Stomach (tissue), 9 donors: Measurements from ENCODE around the gene OPCML. TPM values are rescaled to one million over a fixed set of nuclear protein-coding genes. Genes with fewer than 3 reads are reported as not detected.

Source experiments
- DNase-seq, 2 donors: peaks; one replicate each; pipeline versions ENCODE4 v3.0.0 to v3.0.0-alpha.2; 2013 to 2019
- H3K27ac ChIP-seq, 5 donors: fragments of 200-600 bp in 4 of 5; sonication (generic) in 4 of 5; one replicate each; pipeline ENCODE4 v1.5.1; 2013 to 2019; ENCODE audit warnings: mild to moderate bottlenecking in 1 of 5, moderate library complexity in 1 of 5
- H3K27me3 ChIP-seq, 3 donors: fragments of 200-600 bp; sonication (generic); one replicate each; pipeline ENCODE4 v1.5.1; 2017 to 2019; ENCODE audit warnings: mixed run types in 1 of 3
- H3K36me3 ChIP-seq, 4 donors: fragments of 200-600 bp; sonication (generic); 1 replicate in 3 of 4; 2 replicates in 1 of 4; pipeline ENCODE4 v1.5.1; 2016 to 2019
- H3K4me1 ChIP-seq, 4 donors: fragments of 200-600 bp; sonication (generic); one replicate each; pipeline ENCODE4 v1.5.1; 2016 to 2019
- H3K4me3 ChIP-seq, 4 donors: fragments of 200-600 bp; sonication (generic) in 3 of 4; one replicate each; pipeline ENCODE4 v1.5.1; 2016 to 2019; ENCODE audit warnings: mild to moderate bottlenecking in 1 of 4
- H3K9me3 ChIP-seq, 4 donors: fragments of 200-600 bp; sonication (generic); one replicate each; pipeline ENCODE4 v1.5.1; 2016 to 2019
- CTCF ChIP-seq, 7 experiments: fragments of 450-650 bp in 4 of 7; fragments of 200-600 bp in 3 of 7; sonication (generic) in 3 of 7; IDR thresholded peaks; one replicate each; pipeline ENCODE4 v1.5.1; 2016 to 2019; ENCODE audit warnings: antibody characterized with exemption in 7 of 7, control low read depth in 2 of 7, mild to moderate bottlenecking in 1 of 7
- EP300 ChIP-seq: sonication (generic); formaldehyde crosslinking; IDR thresholded peaks from one replicate; pipeline ENCODE4 v1.6.1; 2017; ENCODE audit warnings: antibody characterized with exemption
- POLR2A ChIP-seq, 4 donors: fragments of 450-650 bp; IDR thresholded peaks; one replicate each; pipeline ENCODE4 v1.6.1; 2016; ENCODE audit warnings: antibody characterized with exemption in 4 of 4, control low read depth in 2 of 4, mild to moderate bottlenecking in 1 of 4, moderate library complexity in 1 of 4
- POLR2AphosphoS5 ChIP-seq, 3 donors: sonication (generic); formaldehyde crosslinking; IDR thresholded peaks; one replicate each; pipeline ENCODE4 v1.6.1; 2016; ENCODE audit warnings: antibody characterized with exemption in 3 of 3
- WGBS, 5 donors: extraction: QIAGEN DNeasy Blood & Tissue Kit in 3 of 5; methylation state at CpG; one replicate each; pipeline versions ENCODE4 v1.1.5 to v1.1.7; 2013 to 2018; 5-methylcytosine and 5-hydroxymethylcytosine counted together
- intact Hi-C: fragments of 100-400 bp; cut with DNase I; formaldehyde crosslinking; loops from one replicate; pipeline ENCODE4 v1.15.1; 2023; ENCODE audit warnings: low total_unique reads
- polyA plus RNA-seq, 3 donors: library from polyadenylated mRNA; stranded (reverse); fragments of 200-250 nt; gene quantifications; one replicate each; pipeline ENCODE4 v1.2.3, GENCODE V29; 2013
- total RNA-seq, 5 donors: library from RNA; depleted of rRNA; stranded (reverse); fragments of >200 nt; gene quantifications; one replicate each; pipeline versions ENCODE4 v1.1.0 to v1.2.3, GENCODE V29; 2014 to 2016
- donor health status: healthy with polysubstance abuse.
- donor health status: Bipolar disorder and iron deficiency.
- donor health status: healthy.

Gene OPCML
- total and polyA plus RNA-seq, 8 donors = 0.03 to 0.92 (median 0.55) TPM; not detected in 3

GRCh38 chr11:132421555-132421954 is 1110.7 kb downstream of the OPCML start:
- WGBS, 5 donors = 69 to 89% (median 87%) methylated on average over 2 of the region's 2 CpGs
- TF ChIP-seq POLR2AphosphoS5 (IDR thresholded peaks at IDR 0.05) (no peak), CTCF (IDR thresholded peaks at IDR 0.05) (no peak)
- intact Hi-C loops = no loop called here
- no peaks in the 10 kb centered on the region for H3K4me1 ChIP-seq
- H3K36me3 ChIP-seq = no peaks in the 10 kb centered on the region
- DNase-seq = no peak
- H3K27me3 ChIP-seq = no peaks in the 10 kb centered on the region
- H3K27ac ChIP-seq = no peak overlapping the region
- H3K4me3 ChIP-seq = no peak overlapping the region
- H3K9me3 ChIP-seq = no peaks in the 10 kb centered on the region

GRCh38 chr11:132414451-132414850 is 1117.8 kb downstream of the OPCML start:
- WGBS, 5 donors = 61 to 70% (median 69%) methylated on average over 6 of the region's 6 CpGs
- no peaks in the 10 kb centered on the region for H3K36me3 ChIP-seq
- H3K4me3 ChIP-seq = no peak overlapping the region
- H3K27ac ChIP-seq = no peak overlapping the region
- no peaks in the 10 kb centered on the region for H3K4me1 ChIP-seq
- DNase-seq = no peak
- no peak for TF ChIP-seq CTCF (IDR thresholded peaks at IDR 0.05)
- no peak for TF ChIP-seq EP300
- no peak for TF ChIP-seq POLR2A (IDR thresholded peaks at IDR 0.05)
- no peak for TF ChIP-seq POLR2AphosphoS5 (IDR thresholded peaks at IDR 0.05)
- intact Hi-C loops = no loop called here
- H3K9me3 ChIP-seq = no peaks in the 10 kb centered on the region
- H3K27me3 ChIP-seq = no peaks in the 10 kb centered on the region

GRCh38 chr11:132410383-132410782 is 1121.9 kb downstream of the OPCML start:
- Histone ChIP-seq H3K9me3 (no peaks in the 10 kb centered on the region), H3K4me3 (no peak overlapping the region), H3K36me3 (no peaks in the 10 kb centered on the region), H3K27me3 (no peaks in the 10 kb centered on the region), H3K27ac (no peak overlapping the region), H3K4me1 (no peaks in the 10 kb centered on the region)
- 85 to 96% (median 93%) methylated on average over 2 of the region's 2 CpGs for WGBS, 5 donors
- DNase-seq = no peak
- intact Hi-C loops = no loop called here
- TF ChIP-seq CTCF (IDR thresholded peaks at IDR 0.05) = no peak
- TF ChIP-seq EP300 = no peak
- TF ChIP-seq POLR2AphosphoS5 (IDR thresholded peaks at IDR 0.05) = no peak
- TF ChIP-seq POLR2A (IDR thresholded peaks at IDR 0.05) = no peak

- no peak overlapping the region for H3K27ac ChIP-seq
- no peaks in the 10 kb centered on the region for H3K27me3 ChIP-seq
- H3K9me3 ChIP-seq = no peaks in the 10 kb centered on the region
- intact Hi-C loops = no loop called here
- DNase-seq = no peak
- WGBS, 5 donors = 73 to 84% (median 78%) methylated on average over 3 of the region's 3 CpGs
- H3K4me3 ChIP-seq = no peak overlapping the region
- H3K4me1 ChIP-seq = no peaks in the 10 kb centered on the region
- no peaks in the 10 kb centered on the region for H3K36me3 ChIP-seq
- TF ChIP-seq EP300 (no peak), CTCF (IDR thresholded peaks at IDR 0.05) (no peak), POLR2AphosphoS5 (IDR thresholded peaks at IDR 0.05) (no peak), POLR2A (IDR thresholded peaks at IDR 0.05) (no peak)
Measured at GRCh38 chr11:132409573-132410355, 1122.5 kb downstream of the OPCML start.
